Ovary (tissue), 3 donors: ENCODE data around the gene ACOT7.

Experiments
- EP300 ChIP-seq: sonication (generic); formaldehyde crosslinking; IDR thresholded peaks from one replicate; pipeline ENCODE4 v1.6.1; 2017; ENCODE audit warnings: antibody characterized with exemption
- TF ChIP-seq, protein P1 (sequence below), 3 donors: fragments of 450-650 bp in 2 of 3; fragments of 200-600 bp in 1 of 3; IDR thresholded peaks; one replicate each; pipeline versions ENCODE4 v1.5.1 to v1.8.0; 2016 to 2022; ENCODE audit warnings: antibody characterized with exemption in 3 of 3, mild to moderate bottlenecking in 1 of 3
- donor health status: DM: no; HTN: no; CAD: no.

DNA sequence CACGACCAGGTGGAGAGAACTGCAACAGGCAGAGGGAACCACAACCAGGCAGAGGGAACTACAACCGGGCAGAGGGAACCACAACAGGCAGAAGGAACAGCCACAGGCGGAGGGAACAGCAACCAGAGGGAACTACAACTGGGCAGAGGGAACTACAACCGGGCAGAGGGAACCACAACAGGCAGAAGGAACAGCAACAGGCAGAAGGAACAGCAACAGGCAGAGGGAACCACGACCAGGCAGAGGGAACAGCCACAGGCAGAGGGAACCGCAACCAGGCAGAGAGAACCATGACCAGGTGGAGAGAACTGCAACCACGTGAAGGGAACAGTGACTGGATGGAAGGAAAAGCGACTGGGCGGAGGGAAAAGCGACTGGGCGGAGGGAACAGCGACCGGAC lies 85.1 kb downstream of the ACOT7 start:
- TF ChIP-seq, protein P1, sequence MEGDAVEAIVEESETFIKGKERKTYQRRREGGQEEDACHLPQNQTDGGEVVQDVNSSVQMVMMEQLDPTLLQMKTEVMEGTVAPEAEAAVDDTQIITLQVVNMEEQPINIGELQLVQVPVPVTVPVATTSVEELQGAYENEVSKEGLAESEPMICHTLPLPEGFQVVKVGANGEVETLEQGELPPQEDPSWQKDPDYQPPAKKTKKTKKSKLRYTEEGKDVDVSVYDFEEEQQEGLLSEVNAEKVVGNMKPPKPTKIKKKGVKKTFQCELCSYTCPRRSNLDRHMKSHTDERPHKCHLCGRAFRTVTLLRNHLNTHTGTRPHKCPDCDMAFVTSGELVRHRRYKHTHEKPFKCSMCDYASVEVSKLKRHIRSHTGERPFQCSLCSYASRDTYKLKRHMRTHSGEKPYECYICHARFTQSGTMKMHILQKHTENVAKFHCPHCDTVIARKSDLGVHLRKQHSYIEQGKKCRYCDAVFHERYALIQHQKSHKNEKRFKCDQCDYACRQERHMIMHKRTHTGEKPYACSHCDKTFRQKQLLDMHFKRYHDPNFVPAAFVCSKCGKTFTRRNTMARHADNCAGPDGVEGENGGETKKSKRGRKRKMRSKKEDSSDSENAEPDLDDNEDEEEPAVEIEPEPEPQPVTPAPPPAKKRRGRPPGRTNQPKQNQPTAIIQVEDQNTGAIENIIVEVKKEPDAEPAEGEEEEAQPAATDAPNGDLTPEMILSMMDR (IDR thresholded peaks at IDR 0.05) = no peak
- no peak for TF ChIP-seq EP300
